GM12878 (cell line): ENCODE results near the gene GMDS. TPM values are rescaled to one million over a fixed set of nuclear protein-coding genes. Genes with fewer than 3 reads are reported as not detected.

Source experiments
- ATF3 ChIP-seq: IDR thresholded peaks from 2 replicates; pipeline ENCODE4 v1.6.1; 2011; ENCODE audit warnings: low read depth, mild to moderate bottlenecking, low read length, moderate library complexity, borderline replicate concordance; ENCODE audit errors: extremely low read depth
- ATF7 ChIP-seq: fragments of 450-650 bp; IDR thresholded peaks from 2 replicates; pipeline ENCODE4 v1.6.1; 2016; ENCODE audit warnings: low read depth, mild to moderate bottlenecking
- BCL11A ChIP-seq: IDR thresholded peaks from 2 replicates; pipeline ENCODE4 v1.6.1; 2011; ENCODE audit warnings: low read depth, low read length
- BHLHE40 ChIP-seq, 2 experiments: fragments of 450-650 bp in 1 of 2; IDR thresholded peaks; 2 replicates each; pipeline ENCODE4 v1.6.1; 2011 to 2017; ENCODE audit warnings: low read depth in 2 of 2, borderline replicate concordance in 1 of 2, improper control_type of control experiment in 1 of 2, low read length in 1 of 2, mild to moderate bottlenecking in 1 of 2
- CBX5 ChIP-seq: sonication (generic); IDR thresholded peaks from 2 replicates; pipeline ENCODE4 v1.6.1; 2016; ENCODE audit warnings: low read depth, moderate library complexity, mild to moderate bottlenecking, inconsistent platforms
- CREB1 ChIP-seq: IDR thresholded peaks from 2 replicates; pipeline ENCODE4 v1.6.1; 2012; ENCODE audit warnings: low read depth, mild to moderate bottlenecking, inconsistent platforms
- DPF2 ChIP-seq: fragments of 450-650 bp; IDR thresholded peaks from 2 replicates; pipeline ENCODE4 v1.6.1; 2017; ENCODE audit warnings: mild to moderate bottlenecking
- E2F4 ChIP-seq: IDR thresholded peaks from 2 replicates; pipeline ENCODE4 v1.6.1; 2012; ENCODE audit warnings: low read depth, low read length, improper control_type of control experiment
- JUND ChIP-seq: IDR thresholded peaks from 2 replicates; pipeline ENCODE4 v1.6.1; 2012; ENCODE audit warnings: low read depth, mild to moderate bottlenecking, low read length, improper control_type of control experiment, moderate library complexity
- MLLT1 ChIP-seq: fragments of 450-650 bp; IDR thresholded peaks from 2 replicates; pipeline ENCODE4 v1.6.1; 2016; ENCODE audit warnings: mild to moderate bottlenecking
- MTA2 ChIP-seq: fragments of 450-650 bp; IDR thresholded peaks from 2 replicates; pipeline ENCODE4 v1.6.1; 2016; ENCODE audit warnings: low read depth, mild to moderate bottlenecking, moderate library complexity
- MTA3 ChIP-seq: IDR thresholded peaks from 2 replicates; pipeline ENCODE4 v1.6.1; 2012; ENCODE audit warnings: low read length, inconsistent platforms, borderline replicate concordance
- NFIC ChIP-seq: IDR thresholded peaks from 2 replicates; pipeline ENCODE4 v1.6.1; 2012; ENCODE audit warnings: low read depth, mild to moderate bottlenecking, inconsistent platforms, low read length, moderate library complexity
- PAX5 ChIP-seq: IDR thresholded peaks from 2 replicates; pipeline ENCODE4 v1.6.1; 2011; ENCODE audit warnings: low read depth, low read length, borderline replicate concordance
- PBX3 ChIP-seq: IDR thresholded peaks from 2 replicates; pipeline ENCODE4 v1.6.1; 2011; ENCODE audit warnings: mild to moderate bottlenecking, low read depth, low read length, moderate library complexity; ENCODE audit not compliant: insufficient replicate concordance
- POLR2AphosphoS5 ChIP-seq: IDR thresholded peaks from 2 replicates; pipeline ENCODE4 v1.6.1; 2011; ENCODE audit warnings: mild to moderate bottlenecking, low read length, inconsistent platforms
- RELB ChIP-seq: fragments of 450-650 bp; IDR thresholded peaks from 2 replicates; pipeline ENCODE4 v1.6.1; 2017; ENCODE audit warnings: low read depth, mild to moderate bottlenecking, moderate library complexity
- SMARCA5 ChIP-seq: fragments of 450-650 bp; IDR thresholded peaks from 2 replicates; pipeline ENCODE4 v1.6.1; 2017; ENCODE audit warnings: mild to moderate bottlenecking
- SPI1 ChIP-seq: IDR thresholded peaks from 2 replicates; pipeline ENCODE4 v1.6.1; 2011; ENCODE audit warnings: low read depth, mild to moderate bottlenecking, low read length, moderate library complexity, borderline replicate concordance; ENCODE audit not compliant: insufficient read depth
- STAT1 ChIP-seq: fragments of 450-650 bp; conservative IDR thresholded peaks from 2 replicates; pipeline ENCODE4 v1.6.1; 2014; ENCODE audit warnings: antibody characterized with exemption, mild to moderate bottlenecking
- TCF3 ChIP-seq: IDR thresholded peaks from 2 replicates; pipeline ENCODE4 v1.6.1; 2012; ENCODE audit warnings: low read depth, mild to moderate bottlenecking, low read length, borderline replicate concordance; ENCODE audit not compliant: insufficient read depth
- TCF7 ChIP-seq: IDR thresholded peaks from 2 replicates; pipeline ENCODE4 v1.6.1; 2014; ENCODE audit warnings: antibody characterized with exemption, borderline replicate concordance
- YBX1 ChIP-seq: fragments of 450-650 bp; IDR thresholded peaks from 2 replicates; pipeline ENCODE4 v1.6.1; 2016; ENCODE audit warnings: antibody characterized with exemption
- ZNF217 ChIP-seq: fragments of 450-650 bp; IDR thresholded peaks from 2 replicates; pipeline ENCODE4 v1.6.1; 2017; ENCODE audit warnings: antibody characterized with exemption, mild to moderate bottlenecking
- ZNF24 ChIP-seq: fragments of 450-650 bp; IDR thresholded peaks from 2 replicates; pipeline ENCODE4 v1.6.1; 2017; ENCODE audit warnings: antibody characterized with exemption, mild to moderate bottlenecking
- ZSCAN29 ChIP-seq: fragments of 450-650 bp; IDR thresholded peaks from 2 replicates; pipeline ENCODE4 v1.6.1; 2017; ENCODE audit warnings: mild to moderate bottlenecking, moderate library complexity
- polyA plus RNA-seq, 11 experiments: library from polyadenylated mRNA; depleted of rRNA in 4 of 11; unstranded in 6 of 11; stranded (reverse) in 5 of 11; fragments of >200 nt; fragmentation: Nextera tagmentation in 4 of 11; fragmentation: Illumina TruSeq in 1 of 11; extraction: Ambion mirVana in 4 of 11; extraction: Trizol in 1 of 11; gene quantifications; 1 replicate in 1 of 11; 2 replicates in 10 of 11; pipeline versions ENCODE4 v1.2.1 to v1.2.3, GENCODE V29; 2011 to 2016; ENCODE audit warnings: inconsistent platforms in 2 of 11, missing spikeins in 2 of 11, low read depth in 1 of 11
- total RNA-seq, 4 experiments: library from RNA; depleted of rRNA in 3 of 4; stranded (reverse); fragments of >200 nt in 3 of 4; fragmentation: Illumina TruSeq in 1 of 4; extraction: Trizol in 1 of 4; gene quantifications; 2 replicates each; pipeline versions ENCODE4 v1.2.1 to v1.2.3, GENCODE V29; 2013 to 2021

The GMDS gene
- total and polyA plus RNA-seq, 10 of the 15 experiments (the other 5 are each of a cell fraction or from before 2014, with no cell fraction given), result 0.61 to 53.8 (median 29.3) TPM

GRCh38 chr6:2186516-2186915, 58.9 kb downstream of the GMDS start (continued):
- TF ChIP-seq E2F4, result no peak
- 0 out of 4 replicates have a peak, but pooled peaks of 1 of the 2 experiments have one; percentile 15 for TF ChIP-seq BHLHE40 (IDR thresholded peaks at IDR 0.05; ENCODE audit: borderline replicate concordance in 1 of 2, low read depth in 2 of 2, low read length in 1 of 2)
- TF ChIP-seq ATF3, result no peak
- TF ChIP-seq SMARCA5, result no peak
- peak; percentile 75; the same call in 1 of the 2 replicates for TF ChIP-seq ZNF24
- peak; percentile 33; the same call in 1 of the 2 replicates for TF ChIP-seq RELB
- TF ChIP-seq MLLT1, result no peak
- TF ChIP-seq SPI1, result peak; percentile 79
- TF ChIP-seq PBX3, result no peak
- TF ChIP-seq MTA2, result peak; percentile 82
- 0 out of 2 replicates have a peak, but pooled peaks have one; percentile 44 for TF ChIP-seq PAX5
- 0 out of 2 replicates have a peak, but pooled peaks have one; percentile 60 for TF ChIP-seq TCF3
- no peak for TF ChIP-seq JUND
- TF ChIP-seq ZNF217, result no peak
- peak; percentile 67; the same call in 1 of the 2 replicates for TF ChIP-seq CBX5
- TF ChIP-seq ATF7, result no peak
- TF ChIP-seq YBX1, result no peak
- TF ChIP-seq CREB1, result 0 out of 2 replicates have a peak, but pooled peaks have one; percentile 25
- no peak for TF ChIP-seq STAT1
- peak; percentile 84 for TF ChIP-seq DPF2
- TF ChIP-seq POLR2AphosphoS5, result no peak
- TF ChIP-seq NFIC, result peak; percentile 94
- peak; percentile 71; the same call in 1 of the 2 replicates for TF ChIP-seq MTA3
- TF ChIP-seq ZSCAN29, result no peak
- TF ChIP-seq BCL11A, result peak; percentile 94
- peak; percentile 28; the same call in 1 of the 2 replicates for TF ChIP-seq TCF7
